ENCODE measurements around the gene TEAD3.
"Not testable (repeated sequence)": the region's sequence is repeated elsewhere in the genome, so short reads cannot be mapped to it uniquely, and the experiment has no call there.

TEAD3 gene

GRCh38 chr6:35445691-35446090 lies 51.2 kb downstream of the TEAD3 start:
- DNase-seq: no peak

DNA sequence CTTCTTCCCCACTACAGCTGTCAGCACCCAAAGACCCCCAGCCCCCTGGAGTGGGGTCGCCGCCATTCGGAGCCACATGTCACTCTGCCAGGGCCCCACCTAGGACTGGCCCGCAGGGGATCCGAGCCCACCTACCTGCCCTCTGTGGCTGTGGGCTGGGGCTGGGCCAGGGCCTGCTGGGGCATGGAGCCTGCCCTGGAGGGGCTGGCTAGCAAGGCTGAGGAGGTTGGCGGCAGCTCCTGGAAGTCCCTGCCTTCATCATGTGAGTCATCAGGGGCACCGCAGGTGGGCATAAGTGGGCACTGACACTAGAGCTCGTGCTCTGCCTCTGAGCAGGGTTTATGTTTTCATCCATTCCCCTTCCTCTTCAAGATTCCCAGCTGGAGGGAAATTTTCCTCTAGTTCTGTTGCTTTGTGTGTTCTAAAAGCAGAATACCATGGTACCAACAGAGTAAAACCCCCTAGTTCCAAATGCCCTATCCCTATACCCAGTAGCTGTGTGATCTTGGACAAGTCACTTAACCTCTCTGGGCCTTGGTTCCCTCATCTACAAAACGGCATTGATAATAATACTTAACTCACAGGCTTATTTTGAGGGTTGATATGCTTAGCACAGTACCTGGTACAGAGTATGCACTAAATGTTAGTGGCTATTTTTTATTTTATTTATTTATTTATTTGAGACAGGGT lies 53.4 kb downstream of the TEAD3 start:
- no peak for DNase-seq

- DNase-seq: no peak
Measured at GRCh38 chr6:35442693-35443092, 54.2 kb downstream of the TEAD3 start.

GRCh38 chr6:35441642-35442041 lies 55.2 kb downstream of the TEAD3 start:
- DNase-seq: no peak

DNA sequence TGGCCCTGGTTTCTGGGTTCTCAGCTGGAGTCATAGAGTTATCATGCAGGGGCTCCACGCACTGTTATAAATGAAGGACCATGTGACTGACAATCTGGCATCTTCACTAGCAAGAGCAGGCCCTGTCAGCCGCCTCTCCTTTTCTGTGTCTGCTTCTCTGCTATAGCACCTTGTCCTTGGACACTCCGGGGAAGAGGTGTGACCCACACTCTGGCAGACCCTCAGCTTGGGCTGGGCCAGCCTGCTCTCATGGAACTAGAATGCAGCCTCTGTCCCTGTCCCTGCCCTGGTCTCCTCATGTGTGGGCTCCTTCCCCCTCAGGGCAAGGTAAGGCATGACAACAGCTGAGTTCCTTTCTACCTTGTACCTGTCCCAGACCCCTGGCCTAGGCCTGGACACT lies 55.7 kb downstream of the TEAD3 start:
- no peak for DNase-seq

DNA sequence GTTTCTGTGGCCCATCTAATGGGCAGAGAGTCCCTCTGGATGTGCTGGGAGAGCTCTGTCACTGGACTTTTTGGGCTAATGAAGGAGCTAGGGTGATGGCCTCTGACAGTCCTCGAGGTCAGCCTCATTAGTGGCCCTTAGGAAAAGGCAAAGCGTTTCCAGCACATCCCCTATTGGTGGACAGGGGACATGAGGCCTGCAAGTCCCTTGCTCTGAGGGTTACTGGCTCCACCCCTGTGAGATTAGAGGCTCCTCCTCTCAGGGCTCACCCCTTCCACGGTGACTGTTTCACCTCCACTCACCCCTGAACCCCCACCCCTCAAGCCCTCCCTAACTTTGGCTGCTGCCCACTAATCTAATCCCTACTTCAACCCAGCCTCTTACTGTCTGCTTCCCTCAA lies 57.6 kb downstream of the TEAD3 start:
- DNase-seq: no peak

GRCh38 chr6:35438378-35439065 lies 58.4 kb downstream of the TEAD3 start:
- not testable (repeated sequence) for DNase-seq

DNA sequence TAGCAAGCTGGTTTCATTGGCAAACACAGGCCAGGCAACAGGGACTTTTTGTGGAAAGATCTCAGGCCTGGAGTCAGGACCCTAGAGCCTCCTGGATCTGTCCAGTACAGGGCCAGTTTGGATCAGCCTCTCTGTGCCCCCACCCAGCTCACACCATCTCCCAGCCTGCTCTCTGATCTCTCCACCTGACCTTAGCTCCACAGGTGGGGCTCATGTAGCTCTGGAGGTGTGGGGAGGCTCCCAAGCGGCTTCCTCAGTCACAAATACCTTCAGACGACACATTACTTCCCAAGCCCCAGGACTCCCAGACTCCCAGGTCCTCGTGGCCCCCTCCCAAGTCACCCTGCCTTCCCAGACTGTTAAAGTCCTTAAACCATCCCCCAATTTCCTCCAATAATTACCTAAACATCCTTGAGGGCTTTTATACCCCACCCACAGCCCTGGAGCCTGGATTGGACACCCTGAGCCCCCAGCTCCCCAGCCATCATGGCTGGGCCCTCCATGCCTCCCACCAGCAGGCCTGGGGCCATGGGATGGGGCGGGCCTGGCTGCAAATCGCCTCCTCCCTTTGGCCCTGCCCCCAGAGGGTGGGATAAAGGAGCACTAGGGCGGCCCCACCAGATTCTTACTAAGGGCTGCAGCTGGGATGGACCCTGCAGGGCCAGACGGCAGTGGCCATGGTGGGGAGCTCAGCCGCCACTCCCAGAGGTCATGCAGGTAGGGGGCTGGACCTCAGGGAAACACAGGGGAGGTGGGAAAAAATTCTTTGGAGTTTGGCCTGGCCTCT lies 60.6 kb downstream of the TEAD3 start:
- no peak for DNase-seq

GRCh38 chr6:35435074-35435837 lies 61.6 kb downstream of the TEAD3 start:
- no peak for DNase-seq

GRCh38 chr6:35432702-35433101 lies 64.2 kb downstream of the TEAD3 start:
- not testable (repeated sequence) for DNase-seq

- DNase-seq: no peak
Measured at GRCh38 chr6:35432291-35432690, 64.6 kb downstream of the TEAD3 start.

DNA sequence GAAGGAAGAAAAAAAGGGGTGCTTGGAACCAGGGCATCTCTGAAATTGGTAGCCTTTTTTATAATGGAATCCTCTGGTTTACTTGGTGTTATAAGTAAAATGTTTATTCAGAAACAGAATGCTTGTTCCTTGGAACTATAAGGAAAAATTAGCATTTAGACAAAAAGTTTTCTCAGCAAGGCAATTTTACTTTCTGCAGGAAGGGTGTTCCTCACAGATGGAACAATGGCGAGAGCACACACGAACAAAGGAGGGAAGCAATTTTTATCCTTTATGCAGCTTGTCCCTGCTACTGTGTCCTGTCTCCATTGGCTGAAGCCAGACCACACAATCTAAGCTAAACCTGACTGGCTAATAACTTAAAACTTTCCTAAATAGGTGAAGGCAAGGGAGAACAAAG lies 67.4 kb downstream of the TEAD3 start:
- DNase-seq: no peak

DNA sequence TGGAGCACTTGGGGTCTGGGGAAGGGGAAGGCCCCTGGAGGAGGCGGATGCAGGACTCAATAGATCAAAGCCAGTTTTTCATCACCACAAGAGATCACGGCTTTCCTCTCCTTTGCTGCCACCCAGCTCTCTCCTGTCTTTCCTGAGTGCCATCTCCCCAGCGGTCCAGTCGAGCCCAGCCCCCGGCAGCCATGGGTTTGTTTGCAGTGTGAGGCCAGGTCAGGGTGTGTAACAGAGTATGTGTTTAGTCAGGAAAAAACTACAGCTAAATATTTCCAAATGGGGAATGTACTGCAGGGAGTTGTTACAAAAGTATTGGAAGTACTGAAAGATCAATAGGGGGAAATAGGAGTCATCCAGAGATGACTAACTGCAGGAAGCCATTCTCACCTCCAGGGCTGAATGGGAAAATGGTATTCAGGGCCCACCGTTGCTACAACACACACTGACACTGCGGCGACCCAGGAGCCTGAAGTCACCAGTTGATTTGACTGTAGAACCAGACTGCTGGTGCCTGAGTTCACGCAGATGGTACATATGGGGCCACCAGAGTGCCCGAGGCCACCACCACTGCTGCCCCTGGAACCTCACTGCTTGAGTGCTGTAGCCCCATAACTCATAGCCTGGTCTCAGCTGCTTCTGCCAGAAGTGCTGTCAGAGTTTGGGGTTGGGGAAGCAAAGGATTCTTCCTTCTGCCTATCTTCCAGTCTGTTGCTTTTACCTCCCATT lies 68.3 kb downstream of the TEAD3 start:
- no peak for DNase-seq

DNA sequence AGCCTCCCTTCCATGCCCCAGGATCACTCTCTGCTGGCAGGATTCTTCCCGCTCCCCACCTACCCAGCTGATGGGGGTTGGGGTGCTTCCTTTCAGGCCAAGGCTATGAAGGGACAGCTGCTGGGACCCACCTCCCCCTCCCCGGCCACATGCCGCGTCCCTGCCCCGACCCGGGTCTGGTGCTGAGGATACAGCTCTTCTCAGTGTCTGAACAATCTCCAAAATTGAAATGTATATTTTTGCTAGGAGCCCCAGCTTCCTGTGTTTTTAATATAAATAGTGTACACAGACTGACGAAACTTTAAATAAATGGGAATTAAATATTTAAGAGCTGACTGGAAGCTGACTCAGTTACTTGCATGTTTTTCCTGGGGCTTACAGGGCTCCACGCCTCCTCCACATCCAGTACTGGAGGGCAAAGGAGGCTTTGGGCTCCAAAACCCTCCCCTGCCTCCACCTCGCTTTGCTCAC lies 69.0 kb downstream of the TEAD3 start:
- DNase-seq: no peak

GRCh38 chr6:35427435-35427834 lies 69.4 kb downstream of the TEAD3 start:
- DNase-seq: no peak

- DNase-seq: no peak
Measured at GRCh38 chr6:35426074-35426473, 70.8 kb downstream of the TEAD3 start.

- DNase-seq: no peak
Measured at GRCh38 chr6:35425284-35425683, 71.6 kb downstream of the TEAD3 start.
